Heart left ventricle (tissue), 16 donors: ENCODE measurements around the gene LPP. TPM values are rescaled to one million over a fixed set of nuclear protein-coding genes. Genes with fewer than 3 reads are reported as not detected.
"Not testable (repeated sequence)": the region's sequence is repeated elsewhere in the genome, so short reads cannot be mapped to it uniquely, and the experiment has no call there.

Source experiments
- ATAC-seq, 4 donors: fragments of 200-7000 bp; cut with Tn5 transposase; one replicate each; pipeline ENCODE4 v1.9.1; 2020 to 2022; ENCODE audit warnings: moderate library complexity in 4 of 4, mild to moderate bottlenecking in 3 of 4, moderate number of reproducible peaks in 1 of 4
- DNase-seq, 5 donors: peaks; one replicate each; pipeline ENCODE4 v3.0.0-alpha.2; 2020
- H3K27ac ChIP-seq, 12 donors: fragments of 200-600 bp; sonication (generic) in 4 of 12; one replicate each; pipeline versions ENCODE4 v1.5.0 to v1.8.0; 2016 to 2022; ENCODE audit warnings: mild to moderate bottlenecking in 2 of 12
- H3K27me3 ChIP-seq, 9 donors: fragments of 200-600 bp; sonication (generic) in 2 of 9; one replicate each; pipeline versions ENCODE4 v1.5.1 to v1.8.0; 2016 to 2022; ENCODE audit warnings: mild to moderate bottlenecking in 3 of 9
- H3K36me3 ChIP-seq, 9 donors: fragments of 200-600 bp; sonication (generic) in 2 of 9; one replicate each; pipeline versions ENCODE4 v1.5.0 to v1.8.0; 2018 to 2022; ENCODE audit warnings: mild to moderate bottlenecking in 2 of 9
- H3K4me1 ChIP-seq, 12 donors: fragments of 200-600 bp; sonication (generic) in 4 of 12; one replicate each; pipeline versions ENCODE4 v1.5.0 to v1.8.0; 2016 to 2022; ENCODE audit warnings: mild to moderate bottlenecking in 3 of 12
- H3K4me3 ChIP-seq, 12 donors: fragments of 200-600 bp; sonication (generic) in 4 of 12; one replicate each; pipeline versions ENCODE4 v1.5.0 to v1.8.0; 2017 to 2022; ENCODE audit warnings: mild to moderate bottlenecking in 9 of 12, moderate library complexity in 4 of 12
- H3K9me3 ChIP-seq, 12 donors: fragments of 200-600 bp; sonication (generic) in 4 of 12; one replicate each; pipeline versions ENCODE4 v1.5.0 to v1.8.0; 2016 to 2022; ENCODE audit warnings: mild to moderate bottlenecking in 1 of 12
- CTCF ChIP-seq, 12 donors: fragments of 200-600 bp; sonication (generic) in 4 of 12; IDR thresholded peaks; one replicate each; pipeline versions ENCODE4 v1.5.0 to v1.8.0; 2018 to 2022; ENCODE audit warnings: antibody characterized with exemption in 12 of 12, mild to moderate bottlenecking in 5 of 12
- POLR2A ChIP-seq, 2 donors: fragments of 450-650 bp; IDR thresholded peaks; one replicate each; pipeline ENCODE4 v1.6.1; 2017; ENCODE audit warnings: antibody characterized with exemption in 2 of 2, mild to moderate bottlenecking in 2 of 2, moderate library complexity in 2 of 2
- WGBS, 4 donors: extraction: QIAGEN DNeasy Blood & Tissue Kit in 2 of 4; methylation state at CpG; one replicate each; pipeline versions ENCODE4 v1.1.5 to v1.1.7; 2013 to 2018; 5-methylcytosine and 5-hydroxymethylcytosine counted together
- intact Hi-C, 10 donors: fragments of 100-400 bp; cut with DNase I; formaldehyde crosslinking; loops; one replicate each; pipeline versions ENCODE4 v1.11.1 to v1.14.2; 2022
- polyA plus RNA-seq, 2 donors: library from polyadenylated mRNA; stranded (reverse); fragments of 200-250 nt; gene quantifications; one replicate each; pipeline ENCODE4 v1.2.3, GENCODE V29; 2013
- total RNA-seq, 9 donors: library from RNA; depleted of rRNA in 2 of 9; stranded (reverse); fragments of >200 nt in 2 of 9; fragmentation: NEBNext Ultra II Directional in 3 of 9; extraction: Animal tissue kit (Norgen Biotek cat#: 25700) in 3 of 9; gene quantifications; one replicate each; pipeline versions ENCODE4 v1.1.0 to v1.2.4, GENCODE V29; 2016 to 2023
- donor health status: ischemic (EF 13 %, LVEDD 7.1; RV severe dilation, severe dysfunction).
- donor health status: healthy with polysubstance abuse.
- donor health status: DM: no; HTN: yes; CAD: no.
- donor health status: DM: no; HTN: no; CAD: no.
- donor health status: ischemic (EF 25% LVEDD 6.9; RV normal size, moderate dysfunction).
- donor health status: ischemic (EF 25% LVEDD 5.7; RV mildly dilated, moderate dysfunction).
- donor health status: healthy.
- donor health status: DM: yes; HTN: yes; CAD: no.
- donor health status: ischemic (EF 35%, LVEDD 5.7; RV mildly dilated, moderate dysfunction).
- donor health status: nonischemic (EF 11% LVEDD 7.7; RV severe dilation, severe dysfunction).
- donor health status: DM: yes; HTN: yes; CAD: no.
- donor health status: PGD.
- donor health status: ischemic (EF 29% LVEDD 5.4; RV normal size, mild dysfunction).
- donor health status: nonischemic (EF 23%, LVEDD 6.1; RV moderate dilation, normal function).

The LPP gene
- total and polyA plus RNA-seq, 11 donors: 9.2 to 178 (median 100) TPM

DNA sequence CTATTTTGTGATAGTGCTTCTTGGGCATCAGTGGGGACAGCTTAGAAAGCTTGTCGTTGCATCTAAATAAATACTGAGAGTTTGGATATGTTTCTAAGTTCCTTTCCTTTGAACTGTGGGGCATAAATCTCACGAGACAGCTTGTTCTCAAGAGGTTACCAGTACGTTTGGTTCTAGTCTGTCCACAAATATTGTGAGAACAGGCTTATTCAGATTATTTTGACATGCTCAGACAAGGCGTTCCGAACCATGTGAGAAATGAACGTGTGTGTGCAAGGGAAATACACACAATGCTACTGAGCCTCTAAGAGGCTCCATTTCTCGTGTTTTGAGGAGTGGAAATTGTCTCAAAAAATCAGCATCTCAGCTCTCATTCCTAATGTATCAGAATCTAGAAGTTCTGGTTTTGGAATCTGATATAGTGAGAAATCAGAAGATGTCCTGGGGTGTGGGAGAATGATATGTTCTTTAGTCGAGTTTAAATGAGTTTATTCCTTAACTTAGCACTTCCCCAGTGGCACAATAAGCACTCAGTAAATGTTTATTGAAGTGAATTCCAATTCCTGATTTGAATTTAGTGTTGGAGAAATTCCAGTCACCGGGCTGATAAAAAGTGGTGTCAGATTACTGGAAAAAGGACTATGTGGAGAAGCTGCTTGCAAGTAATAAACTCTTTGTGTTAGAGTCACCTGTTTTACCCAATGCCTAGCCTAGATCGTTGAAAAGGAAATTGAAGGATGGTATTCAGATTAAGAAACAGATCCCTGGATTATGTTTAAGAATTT, 481.5 kb downstream of the LPP start:
- no peak for TF ChIP-seq POLR2A (IDR thresholded peaks at IDR 0.05)
- no peak for DNase-seq
- Histone ChIP-seq H3K36me3 (no peaks in the 10 kb centered on the region), H3K4me3 (no peak overlapping the region), H3K9me3 (peaks cover 0 to 4% (median 0%) of the 10 kb centered on the region in 12 donors), H3K27me3 (no peaks in the 10 kb centered on the region), H3K27ac (peak overlapping the region in 3 of 12 donors; percentile 2 to 41 (median 25)), H3K4me1 (peaks cover 0 to 17% (median 5%) of the 10 kb centered on the region in 12 donors)
- intact Hi-C loops: no loop called here
- ATAC-seq: peak in 2 of 4 donors; percentile 28 to 70
- WGBS, 4 donors: 48 to 56% (median 49%) methylated on average over 10 of the region's 10 CpGs

GRCh38 chr3:188636292-188636691, 482.3 kb downstream of the LPP start:
- intact Hi-C loops, ATAC-seq, H3K27me3 ChIP-seq, H3K27ac ChIP-seq, H3K36me3 ChIP-seq, H3K9me3 ChIP-seq, H3K4me3 ChIP-seq, DNase-seq: not testable (repeated sequence)
- peaks cover 0 to 25% (median 9%) of the 10 kb centered on the region in 12 donors for H3K4me1 ChIP-seq
- WGBS, 4 donors: 92 to 99% (median 93%) methylated on average over 12 to 13 of the region's 13 CpGs

DNA sequence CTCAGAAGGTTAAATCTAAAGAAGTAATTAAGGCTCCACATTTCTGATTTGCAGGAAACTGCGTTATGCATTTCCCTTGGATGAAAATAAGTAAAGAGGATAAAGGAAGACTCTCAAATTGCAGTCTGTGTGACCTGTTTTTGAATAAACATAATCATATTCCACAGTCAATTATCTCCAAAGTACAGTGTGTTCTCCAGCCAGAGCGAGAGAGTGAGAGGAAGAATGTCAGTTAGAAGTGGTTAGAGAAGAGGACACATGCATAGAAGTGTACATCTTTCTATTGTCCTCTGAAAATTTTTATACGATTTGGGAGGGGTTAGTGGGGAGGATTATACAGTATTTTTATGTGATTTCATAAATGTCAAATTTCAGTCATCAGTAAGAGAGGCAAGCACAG, 487.1 kb downstream of the LPP start:
- WGBS, 4 donors: 50 to 58% (median 53%) methylated on average over 3 of the region's 3 CpGs
- H3K4me1 ChIP-seq: peaks cover 0 to 18% (median 7%) of the 10 kb centered on the region in 12 donors
- peak; percentile 58 to 95 (median 75) for ATAC-seq

GRCh38 chr3:188643736-188644135, 489.8 kb downstream of the LPP start:
- no peak for TF ChIP-seq CTCF (IDR thresholded peaks at IDR 0.05)
- no peak for TF ChIP-seq POLR2A (IDR thresholded peaks at IDR 0.05)
- peaks cover 0 to 39% (median 15%) of the 10 kb centered on the region in 12 donors for H3K4me1 ChIP-seq
- no peaks in the 10 kb centered on the region for H3K9me3 ChIP-seq
- ATAC-seq (no peak), DNase-seq (no peak)
- 96 to 97% (median 97%) methylated on average over 3 of the region's 3 CpGs for WGBS, 4 donors
- no peaks in the 10 kb centered on the region for H3K27me3 ChIP-seq
- H3K27ac ChIP-seq: no peak overlapping the region
- intact Hi-C loops: loop anchor here in 1 of 10 donors (10.0 kb wide), 1 partner anchor 599 kb away; no protein-coding TSS in a partner anchor
- no peak overlapping the region for H3K4me3 ChIP-seq
- no peaks in the 10 kb centered on the region for H3K36me3 ChIP-seq

More for the DNA sequence above, 487.1 kb downstream of the LPP start:
- Histone ChIP-seq H3K4me3 (no peak overlapping the region), H3K27me3 (no peaks in the 10 kb centered on the region), H3K27ac (peak overlapping the region in 9 of 12 donors; percentile 4 to 46 (median 38)), H3K36me3 (no peaks in the 10 kb centered on the region), H3K9me3 (no peaks in the 10 kb centered on the region)
- no peak for DNase-seq
- intact Hi-C loops: loop anchor here in 1 of 10 donors (10.0 kb wide), 1 partner anchor 596 kb away; no protein-coding TSS in a partner anchor
- TF ChIP-seq CTCF (IDR thresholded peaks at IDR 0.05) (no peak), POLR2A (IDR thresholded peaks at IDR 0.05) (no peak)

DNA sequence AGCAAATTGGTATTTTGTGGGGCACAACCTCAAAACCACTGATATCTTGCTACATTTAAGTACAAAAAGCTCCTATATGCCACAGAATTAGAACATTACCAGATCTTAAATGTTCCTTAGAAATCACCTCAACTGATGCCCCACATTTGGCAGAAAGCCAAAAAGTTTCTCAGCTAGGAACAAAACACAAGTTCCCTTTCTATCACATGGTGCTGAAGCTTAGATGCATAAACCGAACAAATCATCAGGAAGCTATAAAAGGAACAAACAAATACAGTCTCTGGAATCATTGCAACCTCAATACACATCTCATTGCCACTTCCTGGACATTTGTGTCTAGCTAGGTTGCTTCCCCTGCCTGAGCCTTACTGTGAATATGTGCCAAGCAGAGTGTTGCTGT, 492.6 kb downstream of the LPP start:
- Histone ChIP-seq H3K4me3 (no peak overlapping the region), H3K4me1 (peaks cover 0 to 44% (median 18%) of the 10 kb centered on the region in 12 donors), H3K27me3 (no peaks in the 10 kb centered on the region), H3K27ac (peak overlapping the region in 1 of 12 donors; percentile 27), H3K9me3 (no peaks in the 10 kb centered on the region), H3K36me3 (no peaks in the 10 kb centered on the region)
- ATAC-seq: peak in 3 of 4 donors; percentile 45 to 46 (median 46)
- 0 to 1% (median 0%) methylated on average over 1 of the region's 1 CpG for WGBS, 4 donors
- intact Hi-C loops: loop anchor here in 1 of 10 donors (10.0 kb wide), 1 partner anchor 602 kb away; no protein-coding TSS in a partner anchor
- no peak for DNase-seq
- no peak for TF ChIP-seq POLR2A (IDR thresholded peaks at IDR 0.05)
